ENCODE data around the gene PIGV.

The PIGV gene

GRCh38 chr1:26786437-26787380 is 1.0 kb upstream of the PIGV start (continued):
- no peak for TF ChIP-seq ZNF645 (tag by site-specific recombination; IDR thresholded peaks at IDR 0.05)
- TF ChIP-seq ZNF394 (tag by site-specific recombination; IDR thresholded peaks at IDR 0.05; ENCODE audit: borderline replicate concordance), result no peak
- TF ChIP-seq ZNF350 (tag by site-specific recombination; IDR thresholded peaks at IDR 0.05), result no peak
- TF ChIP-seq ZNF391 (tag by site-specific recombination; IDR thresholded peaks at IDR 0.05; ENCODE audit: borderline replicate concordance, low read depth), result no peak
- no peak for TF ChIP-seq SCRT1 (tag by site-specific recombination; IDR thresholded peaks at IDR 0.05; ENCODE audit: borderline replicate concordance)
- no peak for TF ChIP-seq ZBTB11 (tag by site-specific recombination; conservative IDR thresholded peaks at IDR 0.05; ENCODE audit: low read depth)
- no peak for TF ChIP-seq MYNN (tag by site-specific recombination; IDR thresholded peaks at IDR 0.05; ENCODE audit: borderline replicate concordance)
- TF ChIP-seq ZNF132 (tag by site-specific recombination; IDR thresholded peaks at IDR 0.05; ENCODE audit: borderline replicate concordance), result no peak
- TF ChIP-seq ATF2 (tag by site-specific recombination; IDR thresholded peaks at IDR 0.05; ENCODE audit: low read depth), result no peak
- no peak for TF ChIP-seq ZNF514 (tag by site-specific recombination; IDR thresholded peaks at IDR 0.05)
- TF ChIP-seq ZNF544 (tag by site-specific recombination; IDR thresholded peaks at IDR 0.05), result no peak
- TF ChIP-seq ZNF518A (tag by site-specific recombination; conservative IDR thresholded peaks at IDR 0.05; ENCODE audit: low read depth), result no peak
- no peak for TF ChIP-seq ZNF830 (tag by site-specific recombination; IDR thresholded peaks at IDR 0.05; ENCODE audit: low read depth)
- no peak for TF ChIP-seq ELK4 (IDR thresholded peaks at IDR 0.05; ENCODE audit: borderline replicate concordance, low read depth, low read length)
- TF ChIP-seq ZNF2 (tag by site-specific recombination; IDR thresholded peaks at IDR 0.05), result no peak
- no peak for TF ChIP-seq OSR2 (tag by site-specific recombination; IDR thresholded peaks at IDR 0.05)
- no peak for TF ChIP-seq BCL6B (tag by site-specific recombination; IDR thresholded peaks at IDR 0.05)
- no peak for TF ChIP-seq IKZF3 (tag by site-specific recombination; IDR thresholded peaks at IDR 0.05)
- TF ChIP-seq ZXDB (tag by site-specific recombination; IDR thresholded peaks at IDR 0.05), result peak; percentile 24
- TF ChIP-seq AEBP2 (tag by site-specific recombination; IDR thresholded peaks at IDR 0.05; ENCODE audit: borderline replicate concordance), result no peak
- no peak for TF ChIP-seq ZNF23 (tag by site-specific recombination; IDR thresholded peaks at IDR 0.05; ENCODE audit: borderline replicate concordance)
- peak; percentile 92 for TF ChIP-seq ZNF335 (tag by site-specific recombination; conservative IDR thresholded peaks at IDR 0.05)
